GM21528 (cell line): ENCODE results near the gene AGER.

Source experiments
- ATAC-seq: cut with Tn5 transposase; IDR thresholded peaks from one replicate; pipeline ENCODE4 v1.9.1; 2021; ENCODE audit warnings: mild to moderate bottlenecking, moderate library complexity; ENCODE audit not compliant: unreplicated experiment, low FRiP score

The AGER gene

GRCh38 chr6:32174416-32174815 lies 9.6 kb downstream of the AGER start:
- no peak for ATAC-seq

- no peak for ATAC-seq
Observed at GRCh38 chr6:32173051-32173727, 10.9 kb downstream of the AGER start.

GRCh38 chr6:32171234-32171633 lies 12.8 kb downstream of the AGER start:
- no peak for ATAC-seq

- no peak for ATAC-seq
Observed at GRCh38 chr6:32170294-32170693, 13.8 kb downstream of the AGER start.

GRCh38 chr6:32168807-32169591 lies 15.1 kb downstream of the AGER start:
- ATAC-seq, result no peak

- no peak for ATAC-seq
Observed at GRCh38 chr6:32168350-32168749, 15.7 kb downstream of the AGER start.

- ATAC-seq, result no peak
Observed at GRCh38 chr6:32167761-32168262, 16.2 kb downstream of the AGER start.

- no peak for ATAC-seq
Observed at GRCh38 chr6:32167154-32167760, 16.8 kb downstream of the AGER start.

GRCh38 chr6:32166411-32167061 lies 17.5 kb downstream of the AGER start:
- ATAC-seq, result no peak

- no peak for ATAC-seq
Observed at GRCh38 chr6:32164295-32164694, 19.8 kb downstream of the AGER start, which contains the start of gene EGFL8. EGFL8 (plus strand) TSS chr6:32164595; CDS start chr6:32166166, 1,571 bp downstream.

GRCh38 chr6:32163559-32164258 lies 20.3 kb downstream of the AGER start:
- ATAC-seq, result no peak

- ATAC-seq, result no peak
Observed at GRCh38 chr6:32158052-32158451, 26.0 kb downstream of the AGER start.

GRCh38 chr6:32156891-32157290 lies 27.2 kb downstream of the AGER start:
- ATAC-seq, result no peak

- no peak for ATAC-seq
Observed at GRCh38 chr6:32154514-32155161, 29.4 kb downstream of the AGER start.

GRCh38 chr6:32153564-32154513 lies 30.2 kb downstream of the AGER start, which contains the start of gene PPT2:
PPT2 (plus strand) TSS chr6:32154141; CDS start chr6:32154595, 454 bp downstream.
- no peak for ATAC-seq

- no peak for ATAC-seq
Observed at GRCh38 chr6:32152769-32153563, 31.1 kb downstream of the AGER start.

GRCh38 chr6:32151863-32152768 lies 31.9 kb downstream of the AGER start, which contains the start of gene PRRT1:
PRRT1 (minus strand) TSS chr6:32151939; CDS start chr6:32151827, 112 bp downstream.
- ATAC-seq, result no peak
